RWPE1 (cell line): Measurements from ENCODE around the gene USP47.

ENCODE experiments used
- CTCF ChIA-PET: fragments of 350-600 bp; sonication (Branson Sonifier 250); formaldehyde crosslinking; extraction: SDS; loops from one replicate; lab custom pipeline; 2021; lab: Yijun Ruan, JAX
- POLR2A ChIA-PET: fragments of 400-600 bp; formaldehyde crosslinking; extraction: SDS; loops from one replicate; lab custom pipeline; 2020; ENCODE audit warnings: antibody characterized with exemption; ENCODE audit not compliant: low non-redundant PET; lab: Yijun Ruan, JAX
- DNase-seq: peaks from one replicate; pipeline ENCODE4 v3.0.0; 2012; ENCODE audit warnings: low spot score
- H3K27ac ChIP-seq: fragments of 450-650 bp; 2 replicates; pipeline ENCODE4 v1.5.1; 2017
- TF ChIP-seq, protein P1 (sequence below): fragments of 450-650 bp; conservative IDR thresholded peaks from 2 replicates; pipeline ENCODE4 v1.5.1; 2017; ENCODE audit warnings: low read depth, mild to moderate bottlenecking

USP47 gene

GRCh38 chr11:11848891-11849746, 7.3 kb downstream of the USP47 start:
- CTCF ChIA-PET, result interaction anchor here (0.6 to 1.3 kb wide), 9 partner anchors 13 to 1041 kb away, joined by 3 to 6 read pairs (median 4); partner anchors contain the start of gene EIF4G2
- POLR2A ChIA-PET, result interaction anchor here (0.7 kb wide), 1 partner anchor 21 kb away, joined by 8 read pairs; no protein-coding TSS in a partner anchor
- no peak overlapping the region for H3K27ac ChIP-seq
- peak; percentile 42 for DNase-seq
- TF ChIP-seq, protein P1, sequence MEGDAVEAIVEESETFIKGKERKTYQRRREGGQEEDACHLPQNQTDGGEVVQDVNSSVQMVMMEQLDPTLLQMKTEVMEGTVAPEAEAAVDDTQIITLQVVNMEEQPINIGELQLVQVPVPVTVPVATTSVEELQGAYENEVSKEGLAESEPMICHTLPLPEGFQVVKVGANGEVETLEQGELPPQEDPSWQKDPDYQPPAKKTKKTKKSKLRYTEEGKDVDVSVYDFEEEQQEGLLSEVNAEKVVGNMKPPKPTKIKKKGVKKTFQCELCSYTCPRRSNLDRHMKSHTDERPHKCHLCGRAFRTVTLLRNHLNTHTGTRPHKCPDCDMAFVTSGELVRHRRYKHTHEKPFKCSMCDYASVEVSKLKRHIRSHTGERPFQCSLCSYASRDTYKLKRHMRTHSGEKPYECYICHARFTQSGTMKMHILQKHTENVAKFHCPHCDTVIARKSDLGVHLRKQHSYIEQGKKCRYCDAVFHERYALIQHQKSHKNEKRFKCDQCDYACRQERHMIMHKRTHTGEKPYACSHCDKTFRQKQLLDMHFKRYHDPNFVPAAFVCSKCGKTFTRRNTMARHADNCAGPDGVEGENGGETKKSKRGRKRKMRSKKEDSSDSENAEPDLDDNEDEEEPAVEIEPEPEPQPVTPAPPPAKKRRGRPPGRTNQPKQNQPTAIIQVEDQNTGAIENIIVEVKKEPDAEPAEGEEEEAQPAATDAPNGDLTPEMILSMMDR, result peak; percentile 74

- no peak for DNase-seq
- ChIA-PET POLR2A (no interaction called here), CTCF (no interaction called here)
- no peak overlapping the region for H3K27ac ChIP-seq
- TF ChIP-seq, protein P1, result no peak
Measured at GRCh38 chr11:11850668-11851067, 8.9 kb downstream of the USP47 start.

- POLR2A ChIA-PET, result no interaction called here
- no peak for DNase-seq
- TF ChIP-seq, protein P1, result no peak
- CTCF ChIA-PET, result interaction anchor here (1.1 to 1.2 kb wide), 2 partner anchors 9 to 21 kb away, joined by 3 to 4 read pairs; no protein-coding TSS in a partner anchor
- no peak overlapping the region for H3K27ac ChIP-seq
Measured at GRCh38 chr11:11856638-11857037, 14.9 kb downstream of the USP47 start.

GRCh38 chr11:11857769-11858168, 16.0 kb downstream of the USP47 start:
- CTCF ChIA-PET, result interaction anchor here (1.0 to 1.1 kb wide), 2 partner anchors 10 to 19 kb away, joined by 3 to 4 read pairs; no protein-coding TSS in a partner anchor

GRCh38 chr11:11858676-11859075, 16.9 kb downstream of the USP47 start:
- DNase-seq, result no peak
- CTCF ChIA-PET, result no interaction called here
- TF ChIP-seq, protein P1, result no peak
- no peak overlapping the region for H3K27ac ChIP-seq
- POLR2A ChIA-PET, result no interaction called here

More at GRCh38 chr11:11857769-11858168, 16.0 kb downstream of the USP47 start:
- no peak for DNase-seq
- no peak overlapping the region for H3K27ac ChIP-seq
- POLR2A ChIA-PET, result no interaction called here
- TF ChIP-seq, protein P1, result no peak

DNA sequence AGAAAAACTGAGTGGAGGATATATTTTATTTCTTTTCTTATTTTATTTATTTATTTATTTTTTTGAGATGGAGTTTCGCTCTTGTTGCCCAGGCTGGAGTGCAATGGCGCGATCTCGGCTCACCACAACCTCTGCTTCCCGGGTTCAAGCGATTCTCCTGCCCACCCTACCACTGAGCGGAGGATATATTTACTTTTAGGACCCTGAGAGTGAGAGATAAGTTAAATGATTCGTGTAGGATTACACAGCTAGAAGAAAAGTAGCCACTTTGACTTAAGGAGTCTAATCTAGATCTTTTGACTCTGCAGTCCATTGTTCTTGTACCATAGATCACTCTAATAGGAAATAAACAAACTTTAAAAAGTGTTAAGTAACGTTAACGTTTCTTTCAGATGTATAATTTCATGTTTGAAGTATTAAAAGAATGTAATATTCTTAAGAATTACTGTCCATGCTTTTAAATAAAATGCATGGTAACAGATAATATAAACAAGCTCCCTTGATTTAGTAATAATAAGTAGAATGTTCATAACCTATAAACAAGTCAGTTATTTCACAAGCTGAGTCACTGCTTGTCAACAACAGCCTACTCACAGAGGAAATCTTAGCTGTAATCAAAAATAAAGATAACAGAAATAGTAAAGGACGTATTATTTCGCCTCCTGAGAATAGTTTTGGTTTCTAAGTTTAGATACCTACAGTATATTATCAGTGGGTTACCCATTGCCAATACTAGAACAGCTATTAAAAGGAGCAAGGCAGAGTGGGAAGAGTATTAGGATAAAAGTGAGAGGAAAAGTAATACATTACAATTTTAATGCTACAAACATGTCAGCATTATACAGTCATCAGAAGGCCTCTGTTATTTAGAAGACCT, 18.6 kb downstream of the USP47 start:
- no peak for DNase-seq
- ChIA-PET POLR2A (interaction anchor here (0.8 kb wide), 1 partner anchor 17 kb away, joined by 3 read pairs; no protein-coding TSS in a partner anchor), CTCF (interaction anchor here (0.6 kb wide), 1 partner anchor 23 kb away, joined by 3 read pairs; no protein-coding TSS in a partner anchor)
- TF ChIP-seq, protein P1, result no peak
- H3K27ac ChIP-seq, result no peak overlapping the region
